GM12878 (cell line): ENCODE measurements around the gene SPRR2G. TPM values are rescaled to one million over a fixed set of nuclear protein-coding genes. Genes with fewer than 3 reads are reported as not detected.

Experiments used
- ATAC-seq: fragments of 200-7000 bp; cut with Tn5 transposase; 3 replicates; pipeline ENCODE4 v1.9.1; 2020; ENCODE audit warnings: mild to moderate bottlenecking, moderate library complexity
- BruUV-seq: library from RNA; stranded (reverse); fragments of 400-500 nt; replicated peaks from 2 replicates; lab custom pipeline; 2021; lab: Mats Ljungman, UMichigan
- CTCF ChIA-PET: fragments of 300-600 bp; sonication (Branson Sonifier 250); formaldehyde crosslinking; extraction: SDS; loops from one replicate; lab custom pipeline; 2021; ENCODE audit warnings: inconsistent platforms; lab: Yijun Ruan, JAX
- POLR2A ChIA-PET: fragments of 350-600 bp; formaldehyde crosslinking; extraction: SDS; loops from one replicate; lab custom pipeline; 2021; ENCODE audit warnings: inconsistent platforms; lab: Charles Lee
- RAD21 ChIA-PET: fragments of 300-600 bp; sonication (Branson Sonifier 250); formaldehyde crosslinking; loops from one replicate; lab custom pipeline; 2023; ENCODE audit warnings: antibody characterized with exemption; ENCODE audit not compliant: unreplicated experiment; lab: Charles Lee
- SMC1A ChIA-PET: fragments of 300-600 bp; sonication (Branson Sonifier 250); formaldehyde crosslinking; loops from one replicate; lab custom pipeline; 2023; ENCODE audit not compliant: unreplicated experiment, uncharacterized antibody; lab: Charles Lee
- DNase-seq: peaks from one replicate; pipeline ENCODE4 v3.0.0-alpha.2; 2011; ENCODE audit warnings: low read depth, low spot score
- FAIRE-seq: peaks from 3 replicates; lab custom pipeline; 2011; peaks lifted over from hg19 to GRCh38; lab: Jason Lieb, UNC
- H2AFZ ChIP-seq: 2 replicates; pipeline ENCODE4 v1.6.0; 2011; ENCODE audit warnings: low read depth, low read length, control low read depth; ENCODE audit not compliant: control insufficient read depth
- H3K27ac ChIP-seq: 2 replicates; pipeline ENCODE4 v1.5.1; 2011; ENCODE audit warnings: control low read depth; ENCODE audit not compliant: control insufficient read depth, insufficient read depth
- H3K27me3 ChIP-seq, 2 experiments: replicated peaks in 1 of 2; 2 replicates each; pipeline versions ENCODE4 v1.6.0 to v1.6.1; 2011; ENCODE audit warnings: low read length in 1 of 2; ENCODE audit not compliant: control insufficient read depth in 2 of 2, insufficient read depth in 2 of 2
- H3K36me3 ChIP-seq, 2 experiments: 2 replicates each; pipeline ENCODE4 v1.5.1; 2011; ENCODE audit warnings: low read length in 1 of 2; ENCODE audit not compliant: control insufficient read depth in 2 of 2, insufficient read depth in 2 of 2
- H3K4me1 ChIP-seq: 2 replicates; pipeline ENCODE4 v1.6.1; 2011; ENCODE audit warnings: mild to moderate bottlenecking, low read length, moderate library complexity, mixed read lengths; ENCODE audit not compliant: control insufficient read depth, insufficient read depth
- H3K4me2 ChIP-seq: 2 replicates; pipeline ENCODE4 v1.6.0; 2011; ENCODE audit warnings: control low read depth; ENCODE audit not compliant: control insufficient read depth, insufficient read depth
- H3K4me3 ChIP-seq: fragments of 200-600 bp; sonication (generic); 2 replicates; pipeline ENCODE4 v1.5.1; 2016
- H3K79me2 ChIP-seq: 2 replicates; pipeline ENCODE4 v1.6.0; 2011; ENCODE audit warnings: low read length; ENCODE audit not compliant: control insufficient read depth, insufficient read depth
- H3K9ac ChIP-seq: 2 replicates; pipeline ENCODE4 v1.8.0; 2011; ENCODE audit warnings: low read length, control low read depth, mixed read lengths; ENCODE audit not compliant: control insufficient read depth, insufficient read depth
- H3K9me3 ChIP-seq: replicated peaks from 3 replicates; pipeline ENCODE4 v1.5.1; 2011; ENCODE audit warnings: mild to moderate bottlenecking, low read length; ENCODE audit not compliant: control insufficient read depth, insufficient read depth
- H4K20me1 ChIP-seq: 2 replicates; pipeline ENCODE4 v1.6.0; 2011; ENCODE audit not compliant: control insufficient read depth, insufficient read depth
- ATF7 ChIP-seq: fragments of 450-650 bp; IDR thresholded peaks from 2 replicates; pipeline ENCODE4 v1.6.1; 2016; ENCODE audit warnings: low read depth, mild to moderate bottlenecking
- BACH1 ChIP-seq: fragments of 450-650 bp; IDR thresholded peaks from 2 replicates; pipeline ENCODE4 v1.6.1; 2017; ENCODE audit warnings: mild to moderate bottlenecking, borderline replicate concordance
- BCL11A ChIP-seq: IDR thresholded peaks from 2 replicates; pipeline ENCODE4 v1.6.1; 2011; ENCODE audit warnings: low read depth, low read length
- CHD2 ChIP-seq: IDR thresholded peaks from 2 replicates; pipeline ENCODE4 v1.6.1; 2011; ENCODE audit warnings: low read depth, low read length, improper control_type of control experiment, borderline replicate concordance
- EZH2 ChIP-seq: IDR thresholded peaks from 2 replicates; pipeline ENCODE4 v1.6.1; 2012; ENCODE audit warnings: low read depth, mild to moderate bottlenecking, control low read depth, inconsistent platforms, low read length, borderline replicate concordance; ENCODE audit not compliant: control insufficient read depth
- IRF4 ChIP-seq: IDR thresholded peaks from 2 replicates; pipeline ENCODE4 v1.6.1; 2011; ENCODE audit warnings: low read depth, low read length
- NFXL1 ChIP-seq: fragments of 450-650 bp; IDR thresholded peaks from 2 replicates; pipeline ENCODE4 v1.6.1; 2017; ENCODE audit warnings: antibody characterized with exemption, mild to moderate bottlenecking, borderline replicate concordance
- POU2F2 ChIP-seq: IDR thresholded peaks from 3 replicates; pipeline ENCODE4 v1.6.1; 2011; ENCODE audit warnings: low read depth, mild to moderate bottlenecking, low read length, borderline replicate concordance
- RFX5 ChIP-seq: IDR thresholded peaks from 2 replicates; pipeline ENCODE4 v1.6.1; 2011; ENCODE audit warnings: low read depth, low read length, improper control_type of control experiment
- SIN3A ChIP-seq: IDR thresholded peaks from 2 replicates; pipeline ENCODE4 v1.6.1; 2012; ENCODE audit warnings: low read depth, low read length, improper control_type of control experiment
- SREBF2 ChIP-seq: IDR thresholded peaks from 2 replicates; pipeline ENCODE4 v1.6.1; 2012; ENCODE audit warnings: mild to moderate bottlenecking, low read length
- STAT1 ChIP-seq: fragments of 450-650 bp; conservative IDR thresholded peaks from 2 replicates; pipeline ENCODE4 v1.6.1; 2014; ENCODE audit warnings: antibody characterized with exemption, mild to moderate bottlenecking
- TARDBP ChIP-seq: IDR thresholded peaks from 2 replicates; pipeline ENCODE4 v1.6.1; 2016; ENCODE audit warnings: borderline replicate concordance
- ZBED1 ChIP-seq: IDR thresholded peaks from 2 replicates; pipeline ENCODE4 v1.6.1; 2016; ENCODE audit warnings: borderline replicate concordance
- ZNF622 ChIP-seq: fragments of 450-650 bp; IDR thresholded peaks from 2 replicates; pipeline ENCODE4 v1.6.1; 2017; ENCODE audit warnings: mild to moderate bottlenecking, inconsistent platforms
- WGBS: methylation state at CpG from one replicate; pipeline ENCODE4 v1.1.6; 2016; ENCODE audit warnings: low lambda C conversion rate; ENCODE audit not compliant: insufficient replicate concordance, insufficient coverage; ENCODE audit errors: missing lambda C conversion rate; 5-methylcytosine and 5-hydroxymethylcytosine counted together
- in situ Hi-C: fragments of 300-500 bp; cut with MboI; formaldehyde crosslinking; loops from 9 replicates; pipeline ENCODE4 v1.14.3; 2018; ENCODE audit warnings: mixed read lengths
- intact Hi-C: fragments of 100-400 bp; cut with micrococcal nuclease; formaldehyde crosslinking; loops from one replicate; pipeline ENCODE4 v1.14.2; 2022; ENCODE audit not compliant: unreplicated experiment
- polyA plus RNA-seq, 11 experiments: library from polyadenylated mRNA; depleted of rRNA in 4 of 11; unstranded in 6 of 11; stranded (reverse) in 5 of 11; fragments of >200 nt; fragmentation: Nextera tagmentation in 4 of 11; fragmentation: Illumina TruSeq in 1 of 11; extraction: Ambion mirVana in 4 of 11; extraction: Trizol in 1 of 11; gene quantifications; 1 replicate in 1 of 11; 2 replicates in 10 of 11; pipeline versions ENCODE4 v1.2.1 to v1.2.3, GENCODE V29; 2011 to 2016; ENCODE audit warnings: inconsistent platforms in 2 of 11, missing spikeins in 2 of 11, low read depth in 1 of 11
- total RNA-seq, 4 experiments: library from RNA; depleted of rRNA in 3 of 4; stranded (reverse); fragments of >200 nt in 3 of 4; fragmentation: Illumina TruSeq in 1 of 4; extraction: Trizol in 1 of 4; gene quantifications; 2 replicates each; pipeline versions ENCODE4 v1.2.1 to v1.2.3, GENCODE V29; 2013 to 2021
- TF ChIP-seq, protein P1 (sequence below): fragments of 450-650 bp; IDR thresholded peaks from 2 replicates; pipeline ENCODE4 v1.6.1; 2017; ENCODE audit warnings: mild to moderate bottlenecking, moderate library complexity
- TF ChIP-seq, protein P2 (sequence below): fragments of 450-650 bp; IDR thresholded peaks from 2 replicates; pipeline ENCODE4 v1.6.1; 2017; ENCODE audit warnings: antibody characterized with exemption, mild to moderate bottlenecking, moderate library complexity
- TF ChIP-seq, protein P3 (sequence below): IDR thresholded peaks from 2 replicates; pipeline ENCODE4 v1.6.1; 2011; ENCODE audit warnings: low read depth, mild to moderate bottlenecking, low read length, moderate library complexity, borderline replicate concordance; ENCODE audit errors: extremely low read depth
- TF ChIP-seq, protein P4 (sequence below): IDR thresholded peaks from 2 replicates; pipeline ENCODE4 v1.6.1; 2011; ENCODE audit warnings: borderline replicate concordance, low read depth, mild to moderate bottlenecking, moderate library complexity, mixed read lengths, low read length; ENCODE audit not compliant: insufficient read depth; ENCODE audit errors: extremely low read length

The SPRR2G gene
- total and polyA plus RNA-seq, 10 of the 15 experiments (the other 5 are each of a cell fraction or from before 2014, with no cell fraction given) = 0.18 TPM; not detected in 9

DNA sequence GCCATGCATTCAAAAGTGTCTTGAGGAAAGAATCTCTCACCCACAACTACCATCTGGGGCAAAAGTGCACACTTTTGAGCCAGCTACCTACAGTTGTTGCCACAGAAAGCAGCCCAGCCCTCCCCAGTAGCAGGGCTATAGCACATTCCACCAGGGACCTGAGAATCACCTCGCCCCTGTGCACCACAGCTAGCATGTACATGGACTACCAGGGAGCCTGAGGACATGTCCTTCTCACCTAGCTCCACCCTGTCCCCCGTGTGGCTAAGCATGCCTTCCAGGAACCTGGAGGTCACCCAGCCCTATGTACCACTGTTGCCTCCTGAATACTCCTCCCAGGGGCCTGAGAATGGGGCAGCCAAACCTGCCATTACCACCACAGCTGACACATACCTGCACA is 16.9 kb downstream of the SPRR2G start:
- no peaks in the 10 kb centered on the region for H3K36me3 ChIP-seq
- no peaks in the 10 kb centered on the region for H3K79me2 ChIP-seq
- FAIRE-seq (no peak), ATAC-seq (no peak), DNase-seq (no peak)
- POLR2A ChIA-PET = no interaction called here
- no peaks in the 10 kb centered on the region for H3K4me1 ChIP-seq
- no TSS peak for BruUV-seq
- in situ Hi-C loops = no loop called here
- no peaks in the 10 kb centered on the region; the same call in 2 of the 3 replicates for H3K9me3 ChIP-seq
- intact Hi-C loops = no loop called here
- no peak overlapping the region for H2AFZ ChIP-seq
- SMC1A ChIA-PET = no interaction called here
- H4K20me1 ChIP-seq = no peaks in the 10 kb centered on the region
- H3K27me3 ChIP-seq = no peaks in the 10 kb centered on the region
- no peak overlapping the region for H3K9ac ChIP-seq
- CTCF ChIA-PET = interaction anchor here (1.1 kb wide), 1 partner anchor 97 kb away, joined by 3 read pairs; no protein-coding TSS in a partner anchor
- no peak overlapping the region for H3K27ac ChIP-seq
- RAD21 ChIA-PET = no interaction called here
- 4% methylated on average over 2 of the region's 2 CpGs for WGBS
- H3K4me3 ChIP-seq = no peak overlapping the region
- no peak overlapping the region for H3K4me2 ChIP-seq
- TF ChIP-seq, protein P1, sequence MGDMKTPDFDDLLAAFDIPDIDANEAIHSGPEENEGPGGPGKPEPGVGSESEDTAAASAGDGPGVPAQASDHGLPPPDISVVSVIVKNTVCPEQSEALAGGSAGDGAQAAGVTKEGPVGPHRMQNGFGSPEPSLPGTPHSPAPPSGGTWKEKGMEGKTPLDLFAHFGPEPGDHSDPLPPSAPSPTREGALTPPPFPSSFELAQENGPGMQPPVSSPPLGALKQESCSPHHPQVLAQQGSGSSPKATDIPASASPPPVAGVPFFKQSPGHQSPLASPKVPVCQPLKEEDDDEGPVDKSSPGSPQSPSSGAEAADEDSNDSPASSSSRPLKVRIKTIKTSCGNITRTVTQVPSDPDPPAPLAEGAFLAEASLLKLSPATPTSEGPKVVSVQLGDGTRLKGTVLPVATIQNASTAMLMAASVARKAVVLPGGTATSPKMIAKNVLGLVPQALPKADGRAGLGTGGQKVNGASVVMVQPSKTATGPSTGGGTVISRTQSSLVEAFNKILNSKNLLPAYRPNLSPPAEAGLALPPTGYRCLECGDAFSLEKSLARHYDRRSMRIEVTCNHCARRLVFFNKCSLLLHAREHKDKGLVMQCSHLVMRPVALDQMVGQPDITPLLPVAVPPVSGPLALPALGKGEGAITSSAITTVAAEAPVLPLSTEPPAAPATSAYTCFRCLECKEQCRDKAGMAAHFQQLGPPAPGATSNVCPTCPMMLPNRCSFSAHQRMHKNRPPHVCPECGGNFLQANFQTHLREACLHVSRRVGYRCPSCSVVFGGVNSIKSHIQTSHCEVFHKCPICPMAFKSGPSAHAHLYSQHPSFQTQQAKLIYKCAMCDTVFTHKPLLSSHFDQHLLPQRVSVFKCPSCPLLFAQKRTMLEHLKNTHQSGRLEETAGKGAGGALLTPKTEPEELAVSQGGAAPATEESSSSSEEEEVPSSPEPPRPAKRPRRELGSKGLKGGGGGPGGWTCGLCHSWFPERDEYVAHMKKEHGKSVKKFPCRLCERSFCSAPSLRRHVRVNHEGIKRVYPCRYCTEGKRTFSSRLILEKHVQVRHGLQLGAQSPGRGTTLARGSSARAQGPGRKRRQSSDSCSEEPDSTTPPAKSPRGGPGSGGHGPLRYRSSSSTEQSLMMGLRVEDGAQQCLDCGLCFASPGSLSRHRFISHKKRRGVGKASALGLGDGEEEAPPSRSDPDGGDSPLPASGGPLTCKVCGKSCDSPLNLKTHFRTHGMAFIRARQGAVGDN = no peak
- TF ChIP-seq CHD2 (no peak), EZH2 (no peak), TARDBP (no peak), BCL11A (no peak), ZBED1 (no peak), RFX5 (no peak), ATF7 (no peak), POU2F2 (no peak), BACH1 (no peak), SIN3A (no peak), SREBF2 (no peak), IRF4 (no peak), ZNF622 (no peak), NFXL1 (no peak), STAT1 (no peak)
- TF ChIP-seq, protein P2, sequence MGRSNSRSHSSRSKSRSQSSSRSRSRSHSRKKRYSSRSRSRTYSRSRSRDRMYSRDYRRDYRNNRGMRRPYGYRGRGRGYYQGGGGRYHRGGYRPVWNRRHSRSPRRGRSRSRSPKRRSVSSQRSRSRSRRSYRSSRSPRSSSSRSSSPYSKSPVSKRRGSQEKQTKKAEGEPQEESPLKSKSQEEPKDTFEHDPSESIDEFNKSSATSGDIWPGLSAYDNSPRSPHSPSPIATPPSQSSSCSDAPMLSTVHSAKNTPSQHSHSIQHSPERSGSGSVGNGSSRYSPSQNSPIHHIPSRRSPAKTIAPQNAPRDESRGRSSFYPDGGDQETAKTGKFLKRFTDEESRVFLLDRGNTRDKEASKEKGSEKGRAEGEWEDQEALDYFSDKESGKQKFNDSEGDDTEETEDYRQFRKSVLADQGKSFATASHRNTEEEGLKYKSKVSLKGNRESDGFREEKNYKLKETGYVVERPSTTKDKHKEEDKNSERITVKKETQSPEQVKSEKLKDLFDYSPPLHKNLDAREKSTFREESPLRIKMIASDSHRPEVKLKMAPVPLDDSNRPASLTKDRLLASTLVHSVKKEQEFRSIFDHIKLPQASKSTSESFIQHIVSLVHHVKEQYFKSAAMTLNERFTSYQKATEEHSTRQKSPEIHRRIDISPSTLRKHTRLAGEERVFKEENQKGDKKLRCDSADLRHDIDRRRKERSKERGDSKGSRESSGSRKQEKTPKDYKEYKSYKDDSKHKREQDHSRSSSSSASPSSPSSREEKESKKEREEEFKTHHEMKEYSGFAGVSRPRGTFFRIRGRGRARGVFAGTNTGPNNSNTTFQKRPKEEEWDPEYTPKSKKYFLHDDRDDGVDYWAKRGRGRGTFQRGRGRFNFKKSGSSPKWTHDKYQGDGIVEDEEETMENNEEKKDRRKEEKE = no peak
- TF ChIP-seq, protein P3, sequence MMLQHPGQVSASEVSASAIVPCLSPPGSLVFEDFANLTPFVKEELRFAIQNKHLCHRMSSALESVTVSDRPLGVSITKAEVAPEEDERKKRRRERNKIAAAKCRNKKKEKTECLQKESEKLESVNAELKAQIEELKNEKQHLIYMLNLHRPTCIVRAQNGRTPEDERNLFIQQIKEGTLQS = no peak
- TF ChIP-seq, protein P4, sequence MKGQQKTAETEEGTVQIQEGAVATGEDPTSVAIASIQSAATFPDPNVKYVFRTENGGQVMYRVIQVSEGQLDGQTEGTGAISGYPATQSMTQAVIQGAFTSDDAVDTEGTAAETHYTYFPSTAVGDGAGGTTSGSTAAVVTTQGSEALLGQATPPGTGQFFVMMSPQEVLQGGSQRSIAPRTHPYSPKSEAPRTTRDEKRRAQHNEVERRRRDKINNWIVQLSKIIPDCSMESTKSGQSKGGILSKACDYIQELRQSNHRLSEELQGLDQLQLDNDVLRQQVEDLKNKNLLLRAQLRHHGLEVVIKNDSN = no peak
